PC-3 (cell line): ENCODE measurements around the gene BFSP2. TPM values are rescaled to one million over a fixed set of nuclear protein-coding genes. Genes with fewer than 3 reads are reported as not detected.

Experiments used
- ATAC-seq: fragments of 200-7000 bp; cut with Tn5 transposase; 2 replicates; pipeline ENCODE4 v1.9.1; 2020; ENCODE audit warnings: mild to moderate bottlenecking, moderate library complexity
- BruUV-seq: library from RNA; stranded (reverse); fragments of 400-500 nt; replicated peaks from 2 replicates; lab custom pipeline; 2021; lab: Mats Ljungman, UMichigan
- CTCF ChIA-PET: fragments of 300-600 bp; sonication (Branson Sonifier 250); formaldehyde crosslinking; loops from one replicate; lab custom pipeline; 2022; ENCODE audit warnings: antibody characterized with exemption; lab: Charles Lee
- POLR2A ChIA-PET: fragments of 300-600 bp; sonication (Branson Sonifier 250); formaldehyde crosslinking; loops from one replicate; lab custom pipeline; 2022; ENCODE audit warnings: antibody characterized with exemption; ENCODE audit not compliant: unreplicated experiment; lab: Charles Lee
- DNase-seq: peaks from one replicate; pipeline ENCODE4 v3.0.0-alpha.2; 2015
- H2AFZ ChIP-seq: fragments of 300-600 bp; sonication (generic); 2 replicates; pipeline ENCODE4 v1.6.0; 2016; ENCODE audit warnings: antibody characterized with exemption, low read length
- H3F3A ChIP-seq: fragments of 300-600 bp; sonication (generic); one replicate; pipeline ENCODE4 v1.6.0; 2017; ENCODE audit warnings: antibody characterized with exemption, low read length, control low read depth, mild to moderate bottlenecking; ENCODE audit not compliant: unreplicated experiment
- H3K27ac ChIP-seq: fragments of 300-600 bp; sonication (generic); 2 replicates; pipeline ENCODE4 v1.5.1; 2016; ENCODE audit warnings: mild to moderate bottlenecking, low read length
- H3K27me3 ChIP-seq: fragments of 300-600 bp; sonication (generic); 2 replicates; pipeline ENCODE4 v1.6.1; 2016; ENCODE audit warnings: low read length, mixed read lengths
- H3K36me3 ChIP-seq: fragments of 300-600 bp; sonication (generic); 2 replicates; pipeline ENCODE4 v1.6.1; 2016; ENCODE audit warnings: low read depth, mixed run types, low read length, mixed read lengths
- H3K4me1 ChIP-seq: fragments of 300-600 bp; sonication (generic); 2 replicates; pipeline ENCODE4 v1.5.1; 2016; ENCODE audit warnings: low read length; ENCODE audit not compliant: insufficient read depth
- H3K4me2 ChIP-seq: fragments of 300-600 bp; sonication (generic); 2 replicates; pipeline ENCODE4 v1.6.0; 2016; ENCODE audit warnings: low read length
- H3K4me3 ChIP-seq: fragments of 300-600 bp; sonication (generic); 2 replicates; pipeline ENCODE4 v1.5.1; 2016; ENCODE audit warnings: mild to moderate bottlenecking, low read length, mixed read lengths
- H3K79me2 ChIP-seq: fragments of 300-600 bp; sonication (generic); 2 replicates; pipeline ENCODE4 v1.6.1; 2017; ENCODE audit warnings: low read length, mixed read lengths
- H3K9ac ChIP-seq: fragments of 300-600 bp; sonication (generic); 2 replicates; pipeline ENCODE4 v1.6.0; 2016; ENCODE audit warnings: mild to moderate bottlenecking, low read length
- H3K9me2 ChIP-seq: fragments of 300-600 bp; sonication (generic); replicated peaks from 2 replicates; pipeline ENCODE4 v1.6.1; 2016; ENCODE audit warnings: mixed run types, low read length, mixed read lengths
- H3K9me3 ChIP-seq: fragments of 300-600 bp; sonication (generic); 2 replicates; pipeline ENCODE4 v1.6.1; 2016; ENCODE audit warnings: low read length, mixed read lengths
- H4K20me1 ChIP-seq: fragments of 300-600 bp; sonication (generic); 2 replicates; pipeline ENCODE4 v1.6.1; 2016; ENCODE audit warnings: low read length, mixed read lengths
- EZH2 ChIP-seq: fragments of 300-600 bp; sonication (generic); IDR thresholded peaks from one replicate; pipeline ENCODE4 v1.6.1; 2017; ENCODE audit warnings: antibody characterized with exemption, mild to moderate bottlenecking, low read length; ENCODE audit not compliant: unreplicated experiment
- EZH2phosphoT487 ChIP-seq: fragments of 300-600 bp; sonication (generic); IDR thresholded peaks from 2 replicates; pipeline ENCODE4 v1.6.1; 2018; ENCODE audit warnings: mild to moderate bottlenecking, antibody characterized with exemption, low read length, borderline replicate concordance
- intact Hi-C: fragments of 100-400 bp; cut with micrococcal nuclease; formaldehyde crosslinking; loops from 2 replicates; pipeline ENCODE4 v1.9.0; 2023
- total RNA-seq: library from RNA; depleted of rRNA; stranded (reverse); fragments of >200 nt; gene quantifications from 2 replicates; pipeline ENCODE4 v1.2.3, GENCODE V29; 2014
- TF ChIP-seq, protein P1 (sequence below): fragments of 300-600 bp; sonication (generic); conservative IDR thresholded peaks from 2 replicates; pipeline ENCODE4 v1.5.1; 2017; ENCODE audit warnings: antibody characterized with exemption, low read depth, mild to moderate bottlenecking, low read length

The BFSP2 gene
- total RNA-seq, 1 experiment from 2014 or later, result not detected

DNA sequence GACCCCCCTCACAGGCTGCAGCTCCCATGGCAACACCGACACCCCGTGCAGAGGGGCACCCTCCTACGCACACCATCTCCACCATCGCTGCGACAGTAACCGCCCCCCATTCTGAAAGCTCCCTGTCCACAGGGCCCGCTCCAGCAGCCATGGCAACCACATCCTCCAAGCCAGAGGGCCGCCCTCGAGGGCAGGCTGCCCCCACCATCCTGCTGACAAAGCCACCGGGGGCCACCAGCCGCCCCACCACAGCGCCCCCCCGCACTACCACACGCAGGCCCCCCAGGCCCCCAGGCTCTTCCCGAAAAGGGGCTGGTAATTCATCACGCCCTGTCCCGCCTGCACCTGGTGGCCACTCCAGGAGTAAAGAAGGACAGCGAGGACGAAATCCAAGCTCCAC, 19.9 kb upstream of the BFSP2 start:
- ChIA-PET POLR2A (no interaction called here), CTCF (no interaction called here)
- H3K27ac ChIP-seq, result no peak overlapping the region
- DNase-seq, result no peak
- no peaks in the 10 kb centered on the region for H3K9me2 ChIP-seq
- no peaks in the 10 kb centered on the region for H3F3A ChIP-seq
- H3K79me2 ChIP-seq, result no peaks in the 10 kb centered on the region
- peaks cover 11% of the 10 kb centered on the region; the same call in 1 of the 2 replicates for H3K4me1 ChIP-seq
- H2AFZ ChIP-seq, result no peak overlapping the region
- H3K4me2 ChIP-seq, result no peak overlapping the region
- BruUV-seq, result no TSS peak
- no peak for TF ChIP-seq EZH2
- TF ChIP-seq, protein P1, sequence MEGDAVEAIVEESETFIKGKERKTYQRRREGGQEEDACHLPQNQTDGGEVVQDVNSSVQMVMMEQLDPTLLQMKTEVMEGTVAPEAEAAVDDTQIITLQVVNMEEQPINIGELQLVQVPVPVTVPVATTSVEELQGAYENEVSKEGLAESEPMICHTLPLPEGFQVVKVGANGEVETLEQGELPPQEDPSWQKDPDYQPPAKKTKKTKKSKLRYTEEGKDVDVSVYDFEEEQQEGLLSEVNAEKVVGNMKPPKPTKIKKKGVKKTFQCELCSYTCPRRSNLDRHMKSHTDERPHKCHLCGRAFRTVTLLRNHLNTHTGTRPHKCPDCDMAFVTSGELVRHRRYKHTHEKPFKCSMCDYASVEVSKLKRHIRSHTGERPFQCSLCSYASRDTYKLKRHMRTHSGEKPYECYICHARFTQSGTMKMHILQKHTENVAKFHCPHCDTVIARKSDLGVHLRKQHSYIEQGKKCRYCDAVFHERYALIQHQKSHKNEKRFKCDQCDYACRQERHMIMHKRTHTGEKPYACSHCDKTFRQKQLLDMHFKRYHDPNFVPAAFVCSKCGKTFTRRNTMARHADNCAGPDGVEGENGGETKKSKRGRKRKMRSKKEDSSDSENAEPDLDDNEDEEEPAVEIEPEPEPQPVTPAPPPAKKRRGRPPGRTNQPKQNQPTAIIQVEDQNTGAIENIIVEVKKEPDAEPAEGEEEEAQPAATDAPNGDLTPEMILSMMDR, result no peak
- no peak for TF ChIP-seq EZH2phosphoT487
- no peak for ATAC-seq
- H4K20me1 ChIP-seq, result no peaks in the 10 kb centered on the region
- no peak overlapping the region for H3K9ac ChIP-seq
- H3K36me3 ChIP-seq, result no peaks in the 10 kb centered on the region
- H3K9me3 ChIP-seq, result no peaks in the 10 kb centered on the region
- H3K4me3 ChIP-seq, result no peak overlapping the region
- H3K27me3 ChIP-seq, result peaks cover 28% of the 10 kb centered on the region
- intact Hi-C loops, result no loop called here

DNA sequence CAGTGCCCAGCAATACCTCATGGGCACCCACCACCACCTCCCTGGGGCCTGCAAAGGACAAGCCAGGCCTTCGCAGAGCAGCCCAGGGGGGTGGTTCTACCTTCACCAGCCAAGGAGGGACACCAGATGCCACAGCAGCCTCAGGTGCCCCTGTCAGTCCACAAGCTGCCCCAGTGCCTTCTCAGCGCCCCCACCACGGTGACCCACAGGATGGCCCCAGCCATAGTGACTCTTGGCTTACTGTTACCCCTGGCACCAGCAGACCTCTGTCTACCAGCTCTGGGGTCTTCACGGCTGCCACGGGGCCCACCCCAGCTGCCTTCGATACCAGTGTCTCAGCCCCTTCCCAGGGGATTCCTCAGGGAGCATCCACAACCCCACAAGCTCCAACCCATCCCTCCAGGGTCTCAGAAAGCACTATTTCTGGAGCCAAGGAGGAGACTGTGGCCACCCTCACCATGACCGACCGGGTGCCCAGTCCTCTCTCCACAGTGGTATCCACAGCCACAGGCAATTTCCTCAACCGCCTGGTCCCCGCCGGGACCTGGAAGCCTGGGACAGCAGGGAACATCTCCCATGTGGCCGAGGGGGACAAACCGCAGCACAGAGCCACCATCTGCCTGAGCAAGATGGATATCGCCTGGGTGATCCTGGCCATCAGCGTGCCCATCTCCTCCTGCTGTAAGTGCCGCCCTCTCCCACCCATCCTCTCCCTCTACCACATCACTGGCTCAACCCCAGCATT, 19.2 kb upstream of the BFSP2 start:
- H3K9ac ChIP-seq, result no peak overlapping the region
- ATAC-seq (no peak), DNase-seq (no peak)
- H3K9me2 ChIP-seq, result no peaks in the 10 kb centered on the region
- no peak overlapping the region for H3K4me2 ChIP-seq
- BruUV-seq, result no TSS peak
- POLR2A ChIA-PET, result no interaction called here
- H3K27me3 ChIP-seq, result peaks cover 28% of the 10 kb centered on the region
- H3K36me3 ChIP-seq, result no peaks in the 10 kb centered on the region
- H3F3A ChIP-seq, result no peaks in the 10 kb centered on the region
- H2AFZ ChIP-seq, result no peak overlapping the region
- CTCF ChIA-PET, result no interaction called here
- H3K79me2 ChIP-seq, result no peaks in the 10 kb centered on the region
- H3K4me3 ChIP-seq, result no peak overlapping the region
- no peaks in the 10 kb centered on the region for H4K20me1 ChIP-seq
- intact Hi-C loops, result no loop called here
- peaks cover 11% of the 10 kb centered on the region; the same call in 1 of the 2 replicates for H3K4me1 ChIP-seq
- H3K27ac ChIP-seq, result no peak overlapping the region
- no peaks in the 10 kb centered on the region for H3K9me3 ChIP-seq
- TF ChIP-seq EZH2, result no peak
- TF ChIP-seq EZH2phosphoT487, result no peak
- TF ChIP-seq, protein P1, result no peak
